NCI-H82 treated with DMSO at 0.1 percent for 48 hours (cell line): ENCODE results near the gene NRN1.
"Not testable (repeated sequence)": the region's sequence is repeated elsewhere in the genome, so short reads cannot be mapped to it uniquely, and the experiment has no call there.

ENCODE experiments used
- DNase-seq: peaks from one replicate; lab custom pipeline; 2025; ENCODE audit not compliant: unreplicated experiment; lab: John Stamatoyannopoulos, UW

NRN1 gene, protein sequence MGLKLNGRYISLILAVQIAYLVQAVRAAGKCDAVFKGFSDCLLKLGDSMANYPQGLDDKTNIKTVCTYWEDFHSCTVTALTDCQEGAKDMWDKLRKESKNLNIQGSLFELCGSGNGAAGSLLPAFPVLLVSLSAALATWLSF

DNA sequence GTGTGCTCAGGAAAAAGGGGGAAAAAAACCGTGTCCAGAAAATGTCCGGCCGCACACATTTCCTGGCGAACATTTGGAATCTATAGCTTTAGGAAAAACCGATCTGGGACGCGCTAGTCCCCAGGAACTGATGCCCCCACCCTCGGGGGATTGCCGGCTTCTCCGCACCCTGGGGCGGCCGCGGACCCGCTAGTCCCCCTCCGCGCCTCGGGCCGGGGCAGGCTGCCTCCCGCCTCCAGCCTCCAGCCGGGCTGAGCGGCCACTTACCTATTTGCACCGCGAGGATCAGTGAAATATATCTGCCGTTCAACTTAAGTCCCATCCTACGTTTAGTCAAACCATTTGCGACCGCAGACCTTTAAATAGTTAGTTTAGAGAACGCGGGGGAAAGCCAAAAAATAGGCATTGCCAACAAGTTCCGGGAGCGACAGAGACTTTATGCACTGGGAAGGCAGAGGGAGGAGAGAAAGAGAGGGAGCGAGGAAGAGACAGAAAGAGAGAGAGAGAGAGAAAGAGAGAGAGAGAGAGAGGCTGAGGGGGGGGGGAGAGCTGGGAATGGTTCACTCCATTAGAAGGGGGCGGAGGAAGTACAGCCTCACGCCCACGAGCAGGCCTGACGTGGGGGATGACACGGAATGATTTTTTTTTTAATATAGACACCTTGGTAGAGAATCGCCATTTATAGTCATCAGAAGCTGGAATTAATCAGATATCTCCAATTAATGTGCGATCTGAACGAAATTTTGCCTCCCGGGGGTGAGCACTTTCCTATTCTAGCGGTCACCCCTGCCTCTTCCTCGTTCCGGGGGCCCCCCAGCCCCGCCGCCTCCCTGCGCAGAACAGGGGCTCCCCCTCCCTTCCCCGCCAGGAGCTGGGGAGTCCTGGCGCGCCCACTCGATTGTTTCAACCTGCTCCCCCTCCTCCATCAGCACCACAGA lies at the start of gene NRN1:
NRN1 (minus strand) TSS at position 498 of the 938 bp plus-strand sequence; CDS start at position 322, 176 bp downstream.
- DNase-seq: peak; percentile 50

DNA sequence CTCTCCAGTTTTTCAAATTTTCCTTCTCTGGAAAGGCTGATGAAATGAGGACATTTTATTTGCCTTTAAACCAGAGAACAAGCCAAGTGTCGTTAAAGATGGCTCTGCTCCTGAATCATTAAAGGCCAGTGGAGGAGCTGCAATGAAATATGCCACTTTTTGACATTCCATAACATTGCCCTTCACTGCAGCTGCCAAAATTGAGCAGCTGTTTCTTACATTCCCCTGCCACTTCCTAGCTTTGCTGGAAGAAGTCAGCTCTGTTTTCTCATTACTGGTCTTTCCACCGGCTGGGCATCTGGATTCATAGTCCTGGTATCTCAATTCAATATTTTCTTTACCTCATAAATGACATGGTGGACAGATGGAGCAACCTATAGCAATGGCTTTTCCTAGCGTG lies 45.5 kb upstream of the NRN1 start:
- DNase-seq: no peak

DNA sequence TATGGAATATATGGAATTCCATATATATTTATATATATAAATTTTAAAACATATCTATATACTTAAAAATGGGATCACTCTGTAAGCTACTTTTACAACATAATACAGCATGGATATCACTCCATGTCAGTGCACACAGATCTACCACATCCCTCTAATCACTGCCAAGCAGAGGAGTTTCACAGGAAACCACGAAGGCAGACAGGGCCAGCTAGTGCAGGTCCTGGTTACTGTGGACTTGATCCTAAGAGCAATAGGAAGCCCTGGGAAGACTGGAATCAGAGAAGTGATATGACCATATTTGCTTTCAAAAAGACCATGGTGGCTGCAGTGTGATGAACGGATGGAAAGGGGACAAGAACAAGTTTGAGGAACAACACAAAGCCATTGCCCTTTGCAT lies 40.0 kb upstream of the NRN1 start:
- DNase-seq: no peak

DNA sequence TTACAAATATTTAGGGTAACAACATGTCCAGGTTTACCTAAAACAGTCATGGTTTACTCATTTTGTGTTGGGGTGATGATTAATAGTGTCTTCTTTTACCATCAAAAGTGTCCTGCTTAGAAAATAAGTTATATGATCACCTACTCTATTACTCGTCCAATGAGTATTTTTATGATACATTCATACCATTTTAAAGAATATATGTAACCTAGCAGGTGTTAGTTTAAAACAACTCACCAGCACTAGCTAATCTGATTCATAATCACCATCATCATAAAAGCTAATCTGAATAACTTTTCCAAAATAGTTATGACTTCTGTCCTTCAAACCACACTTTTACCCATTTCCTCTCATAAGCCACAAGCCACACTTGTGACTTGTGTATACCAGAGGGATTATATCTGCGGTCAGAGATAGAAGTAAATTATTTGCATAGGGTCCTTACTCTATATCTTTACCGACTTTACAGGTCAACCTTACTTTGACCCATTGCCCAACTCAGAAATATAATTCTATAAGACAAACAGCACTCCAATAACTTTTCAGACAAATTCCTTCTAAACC lies 33.3 kb upstream of the NRN1 start:
- DNase-seq: no peak

DNA sequence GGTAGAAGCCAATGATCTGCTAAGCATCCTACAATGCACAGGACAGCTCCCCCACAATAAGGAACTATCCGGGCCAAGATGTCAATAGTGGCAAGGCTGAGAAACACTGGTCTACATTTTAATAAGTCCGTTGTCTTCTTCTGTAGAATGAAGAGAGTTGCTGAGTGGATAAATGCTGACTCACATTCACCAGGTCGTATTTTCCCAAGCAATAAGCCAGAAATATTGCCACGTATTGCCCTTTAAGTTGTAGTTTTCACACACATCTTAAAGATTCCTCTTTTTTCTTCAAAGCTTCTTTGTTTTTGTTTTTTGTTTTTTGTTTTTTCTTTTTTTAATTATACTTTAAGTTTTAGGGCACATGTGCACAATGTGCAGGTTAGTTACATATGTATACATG lies 30.5 kb upstream of the NRN1 start:
- DNase-seq: no peak

DNA sequence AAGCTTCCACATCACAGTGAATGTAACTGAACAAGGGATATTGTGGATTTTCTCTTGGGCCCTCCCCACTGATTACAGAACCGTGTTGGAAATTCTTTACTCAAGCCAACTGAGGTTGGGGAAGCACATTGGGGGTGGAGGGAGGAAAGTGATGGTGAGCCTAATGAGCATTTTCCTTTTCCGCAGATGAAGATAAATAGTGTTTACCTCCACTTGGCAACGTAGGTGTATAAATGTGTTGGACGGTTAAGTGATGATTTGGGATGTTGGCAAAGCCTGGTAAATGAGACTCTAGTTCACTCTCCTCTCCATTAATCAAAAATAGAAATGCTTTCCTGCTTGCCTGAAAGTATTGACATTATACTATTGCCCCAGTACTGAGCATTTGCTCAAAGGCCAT lies 27.1 kb upstream of the NRN1 start:
- DNase-seq: no peak

DNA sequence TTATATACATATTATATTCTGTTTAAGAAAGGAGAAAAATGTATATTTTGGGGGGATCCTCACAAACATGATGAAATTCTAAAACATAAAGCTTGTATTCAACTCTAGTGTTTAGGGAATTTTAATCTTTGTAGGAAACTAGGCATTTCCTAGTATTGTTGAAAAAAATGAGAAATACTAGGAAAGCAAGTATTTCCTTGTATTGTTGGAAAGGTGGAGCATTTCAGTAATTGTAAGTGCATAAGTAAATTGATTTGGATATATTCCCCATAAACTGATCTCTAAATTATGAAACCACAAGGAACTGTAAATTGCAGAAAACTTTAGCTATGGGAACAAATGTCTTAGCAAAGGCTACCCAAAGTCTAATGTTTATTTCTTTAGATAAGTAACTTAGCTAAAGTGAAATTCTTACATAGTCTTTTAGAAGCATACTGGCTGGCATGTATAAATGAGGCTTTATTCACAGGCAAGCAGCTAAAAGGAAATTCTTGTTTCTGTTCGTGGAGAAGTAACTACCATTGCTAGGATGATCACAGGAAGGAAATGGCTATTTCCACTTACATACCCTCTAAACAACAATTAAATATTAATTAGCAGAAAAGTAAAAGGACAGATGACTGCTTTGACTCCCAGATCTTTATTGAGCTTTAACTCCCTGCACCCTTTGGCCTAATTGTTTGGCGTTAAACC lies 19.9 kb upstream of the NRN1 start:
- DNase-seq: no peak

DNA sequence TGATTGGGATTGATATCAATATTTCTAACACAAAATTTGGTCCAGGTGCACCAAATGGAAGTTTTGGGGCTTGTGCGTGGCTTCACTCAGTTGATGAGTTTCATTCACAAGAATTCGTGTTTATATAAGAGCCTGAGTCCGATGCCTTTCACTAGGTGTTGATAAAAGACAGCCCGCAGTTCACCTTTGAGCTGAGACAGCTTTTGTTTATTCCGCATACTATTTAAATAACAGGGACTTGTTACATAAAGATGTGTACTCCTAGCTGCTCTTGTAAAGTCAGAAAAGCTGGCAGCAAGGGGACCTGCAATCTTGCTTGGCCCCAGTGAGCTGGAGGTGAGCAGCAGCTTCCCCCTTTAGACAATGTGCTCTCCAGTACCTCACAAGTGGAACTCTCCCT lies 19.0 kb upstream of the NRN1 start:
- DNase-seq: no peak

DNA sequence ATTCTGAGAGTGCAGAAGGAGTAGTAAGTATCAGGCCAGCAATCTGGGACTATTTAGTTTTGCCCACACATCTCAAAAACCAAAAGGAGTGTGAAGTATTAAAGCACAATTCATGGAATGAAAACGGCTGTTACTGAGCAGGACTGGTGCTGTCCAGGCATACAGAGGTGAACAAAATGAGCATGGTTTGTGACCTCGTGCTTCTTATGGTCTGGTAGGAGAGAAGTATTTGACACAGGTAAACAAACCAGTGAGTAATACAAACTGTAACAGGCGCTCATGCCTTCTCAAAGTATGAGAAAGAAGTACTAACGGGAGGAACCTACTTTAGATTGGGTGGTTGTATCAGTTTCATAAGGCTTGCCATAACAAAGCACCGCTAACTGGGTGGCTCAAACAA lies 17.5 kb upstream of the NRN1 start:
- no peak for DNase-seq

DNA sequence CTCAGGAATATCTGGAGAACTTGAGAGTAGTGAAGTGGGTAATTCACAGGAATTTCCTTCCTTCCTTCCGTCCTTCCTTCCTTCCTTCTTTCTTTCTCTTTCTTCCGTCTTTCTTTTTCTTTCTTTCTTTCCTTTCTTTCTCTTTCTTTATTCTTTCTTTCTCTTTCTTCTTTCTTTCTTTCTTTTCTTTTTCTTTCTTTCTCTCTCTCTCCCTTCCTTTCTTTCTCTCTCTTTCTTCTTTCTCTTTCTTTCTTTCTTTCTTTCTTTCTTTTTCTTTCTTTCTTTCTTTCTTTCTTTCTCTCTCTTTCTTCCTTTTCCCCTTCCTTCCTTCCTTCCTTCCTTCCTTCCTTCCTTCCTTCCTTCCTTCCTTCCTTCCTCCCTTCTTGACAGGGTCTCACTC lies 16.1 kb upstream of the NRN1 start:
- not testable (repeated sequence) for DNase-seq

DNA sequence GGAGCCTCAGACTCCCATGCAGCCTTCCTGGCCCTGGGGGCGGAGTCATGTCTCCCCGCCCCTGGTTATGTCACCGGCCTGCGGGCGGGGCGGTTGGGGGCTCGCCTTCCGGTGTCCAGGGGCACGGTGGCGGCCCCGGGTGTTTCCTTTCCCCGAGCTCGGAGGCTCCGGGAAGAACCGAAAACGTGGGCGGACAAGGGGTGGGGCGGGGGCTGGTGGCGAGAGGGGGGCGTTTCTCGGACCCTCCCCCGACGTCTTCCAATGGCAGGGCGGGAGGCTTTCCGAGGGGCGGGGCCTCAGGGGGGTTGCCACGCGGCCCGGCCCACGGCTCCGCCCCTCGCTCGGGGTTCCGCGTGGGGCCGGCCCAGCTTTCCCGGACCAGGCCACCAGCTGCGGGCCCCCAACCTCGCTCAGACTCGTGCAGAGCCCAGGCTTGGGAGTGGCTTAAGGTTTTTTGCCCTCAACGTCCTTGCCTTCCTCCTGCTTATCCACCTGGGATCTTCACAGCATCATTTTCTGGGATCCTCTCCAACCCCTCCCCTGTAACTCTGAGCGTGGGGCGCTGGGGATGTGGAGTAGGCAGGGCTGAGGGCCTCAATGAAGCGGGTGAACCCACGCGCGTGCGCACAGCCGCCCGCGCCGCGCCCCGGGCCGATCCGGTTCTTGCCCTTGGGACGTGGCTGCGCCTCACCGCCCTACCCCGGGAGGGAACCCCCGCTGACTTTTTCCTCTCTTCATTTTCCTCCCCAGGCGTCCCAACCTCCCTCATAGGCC lies 2.1 kb upstream of the NRN1 start:
- DNase-seq: peak; percentile 88

DNA sequence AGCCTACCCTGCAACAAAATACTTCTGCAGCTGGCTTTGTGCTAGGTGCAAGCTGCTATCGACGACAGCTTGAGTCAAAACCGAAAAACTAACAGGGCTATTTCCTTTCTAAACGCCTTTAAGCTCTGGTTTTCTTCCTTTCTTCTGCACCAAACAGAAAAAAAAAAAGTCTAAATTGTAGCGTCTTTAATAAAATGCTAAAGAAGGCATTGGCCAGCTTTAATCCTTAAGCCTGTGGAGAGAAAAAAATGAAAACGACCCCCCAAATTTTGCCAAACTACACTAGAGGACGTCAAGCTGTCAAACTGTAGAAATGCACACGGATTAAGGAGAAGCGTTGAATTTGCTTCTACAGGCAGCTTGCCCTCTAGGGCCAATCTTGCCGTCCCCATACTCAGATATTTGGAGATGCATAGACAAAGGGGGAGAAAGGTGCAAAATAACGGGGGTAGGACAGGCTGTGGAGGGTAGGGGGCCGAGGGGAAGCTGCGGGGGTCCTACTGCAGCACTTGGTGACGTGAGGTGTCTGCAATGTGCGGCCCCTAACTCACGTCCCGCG lies 1.4 kb upstream of the NRN1 start:
- DNase-seq: no peak

DNA sequence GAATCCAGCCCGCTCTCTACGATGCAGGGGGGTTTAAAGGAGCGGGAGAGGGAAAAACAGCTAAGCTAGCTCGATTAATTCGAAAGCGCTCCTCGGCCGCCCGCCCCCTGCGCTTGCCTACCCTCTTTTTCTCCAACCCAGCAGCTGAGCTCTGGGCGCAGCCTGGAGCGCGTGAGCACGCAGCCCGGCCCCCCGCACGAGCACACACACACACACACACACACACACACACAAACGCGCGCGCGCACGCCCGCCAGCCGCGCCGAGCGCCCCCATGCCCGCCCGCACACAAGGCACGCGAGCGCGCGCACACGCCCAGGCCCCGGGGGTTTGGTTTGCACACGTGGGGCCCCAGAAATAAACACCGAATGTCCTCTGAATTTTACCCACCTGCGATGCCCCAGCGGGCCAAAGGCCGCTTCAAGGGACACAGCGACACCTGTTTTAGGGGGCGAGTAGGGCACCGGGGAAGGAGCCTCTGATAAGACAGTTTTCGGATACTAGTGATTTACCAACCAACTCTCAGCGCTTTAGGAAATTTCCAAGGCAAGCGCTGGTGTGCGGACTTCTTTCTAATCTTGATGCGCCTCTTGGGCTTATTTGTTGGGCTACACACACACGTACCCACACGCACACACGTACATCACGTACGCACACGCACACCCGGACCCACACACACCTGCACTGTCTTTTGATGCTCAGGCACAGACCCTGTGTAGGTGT lies 802 bp upstream of the NRN1 start:
- DNase-seq: peak; percentile 59

DNA sequence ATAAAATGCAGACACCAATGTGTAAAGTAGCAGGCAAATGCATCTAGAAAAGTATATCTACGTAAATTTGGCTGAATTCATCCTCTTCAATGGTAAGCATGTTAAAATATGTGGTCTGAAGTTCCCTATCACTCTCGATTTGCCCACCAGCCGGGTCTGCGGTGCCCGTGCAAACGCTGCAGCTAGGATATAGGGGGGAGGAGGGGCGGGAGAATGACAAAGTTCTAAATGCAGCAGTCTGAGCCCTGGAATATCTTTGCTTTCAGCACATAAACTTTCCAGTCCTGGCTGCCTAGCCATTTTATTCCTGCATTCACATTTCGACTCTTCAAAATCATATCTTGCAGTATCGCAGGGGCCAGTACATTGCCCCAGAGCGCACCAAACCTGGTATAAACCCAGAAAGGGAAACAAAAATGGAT lies 708 bp downstream of the NRN1 start:
- DNase-seq: no peak

DNA sequence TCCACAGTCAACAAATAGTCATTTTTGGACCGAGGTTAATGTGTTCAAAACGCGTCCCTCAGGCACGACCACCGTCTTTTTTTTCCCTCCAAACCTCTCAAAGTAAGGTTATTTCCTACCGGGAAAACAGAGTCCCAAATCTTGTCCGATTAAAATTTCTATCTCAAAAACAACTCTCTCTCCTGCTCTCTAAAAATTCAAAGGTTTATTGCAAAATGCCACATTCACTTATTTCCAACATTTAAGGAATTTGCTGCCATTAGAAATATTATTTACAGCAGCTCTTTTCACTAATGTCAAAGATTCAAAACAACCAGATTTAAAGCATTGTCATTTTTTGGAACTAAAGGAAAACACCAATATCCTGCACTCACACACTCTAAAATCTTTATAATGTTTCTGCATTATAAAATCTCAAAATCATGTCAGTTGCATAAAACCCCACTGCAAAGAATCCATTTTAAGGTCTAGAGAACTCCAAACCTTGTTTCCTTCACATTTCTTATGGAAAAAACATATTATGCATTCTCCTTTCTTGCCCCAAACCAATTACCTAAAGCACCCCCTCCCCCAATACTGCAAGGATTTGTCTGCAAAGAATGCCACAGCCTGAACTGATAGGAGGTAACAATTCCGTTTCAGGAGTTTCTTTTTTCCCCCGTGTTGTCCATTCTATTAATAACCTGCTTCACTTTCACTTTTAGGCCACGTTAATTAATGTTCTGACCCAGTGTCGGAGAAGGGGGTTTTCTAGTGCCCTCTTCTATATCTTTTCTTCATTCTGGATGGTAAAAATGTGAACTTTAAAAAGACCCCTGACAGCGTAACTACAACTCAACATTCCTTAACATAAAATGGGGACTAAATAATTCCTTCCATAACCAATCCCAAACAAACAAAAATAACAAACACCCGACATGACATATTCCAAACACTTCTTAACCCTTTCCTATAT lies 1.4 kb downstream of the NRN1 start:
- peak; percentile 11 for DNase-seq

DNA sequence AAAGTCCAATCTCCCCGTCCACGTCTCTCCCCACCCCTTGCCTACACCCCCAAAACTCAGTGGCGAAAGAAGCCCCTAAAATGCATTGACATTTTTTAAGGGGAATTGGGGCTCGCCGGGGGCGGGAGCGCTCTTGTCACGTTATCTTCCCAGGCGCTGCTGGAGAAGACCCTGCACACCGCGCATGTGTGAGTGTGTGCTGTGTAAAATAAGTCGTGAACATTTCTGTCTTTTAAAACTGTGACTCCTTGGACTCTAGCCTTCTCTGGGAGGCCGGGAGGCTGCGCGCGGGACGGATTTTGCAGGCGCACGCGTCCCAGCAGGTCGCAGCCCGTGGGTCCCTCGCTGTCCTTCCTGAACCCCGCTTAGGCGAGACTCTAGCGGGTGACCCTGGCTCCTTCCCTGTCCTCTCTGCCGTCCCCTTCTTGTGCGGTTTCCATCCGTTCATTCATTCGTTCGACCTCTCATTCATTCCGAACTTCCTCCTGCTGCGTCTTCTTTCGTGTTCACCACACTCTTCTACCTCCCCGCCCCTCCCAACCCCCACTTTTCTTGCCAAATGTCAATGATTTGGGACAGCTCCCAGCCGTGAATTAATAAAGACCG lies 2.2 kb downstream of the NRN1 start:
- peak; percentile 46 for DNase-seq

DNA sequence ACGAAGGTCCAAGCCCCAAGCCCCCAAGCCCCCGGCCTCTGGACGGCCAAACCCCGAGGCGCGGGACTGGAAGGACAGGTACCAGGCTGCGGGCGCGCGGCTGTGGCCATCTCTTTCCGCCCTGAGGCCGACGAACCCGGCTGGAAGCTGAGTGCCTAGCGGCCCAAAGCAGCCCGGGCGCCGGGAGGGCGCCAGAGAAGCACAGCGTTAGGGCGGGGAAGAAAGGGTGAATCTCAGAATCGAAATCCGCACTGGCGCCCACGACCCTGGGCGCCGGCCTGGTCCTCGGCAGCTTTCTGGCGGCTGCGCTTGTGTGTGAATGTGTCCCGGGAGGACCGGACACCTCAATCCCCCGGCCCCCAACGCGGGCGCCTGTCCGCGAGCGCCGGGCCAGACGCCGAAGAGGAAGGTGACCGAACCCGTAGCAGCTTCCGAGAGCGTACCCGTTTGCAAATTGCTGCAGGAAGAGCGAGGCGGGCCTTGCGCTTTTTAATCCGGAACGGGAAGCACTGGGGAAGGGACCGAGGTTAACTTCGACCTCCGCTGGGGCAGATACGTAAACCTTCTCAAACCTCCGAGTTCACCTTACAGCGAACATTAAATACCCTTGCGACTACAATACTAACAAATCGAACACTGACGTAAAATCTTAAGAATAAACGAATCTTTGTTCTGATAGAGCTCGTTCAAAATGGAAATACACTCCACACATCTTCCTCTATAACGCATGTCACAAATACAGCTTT lies 2.9 kb downstream of the NRN1 start:
- peak; percentile 46 for DNase-seq
